HG03175 (cell line): Measurements from ENCODE around the gene RELB.

Experiments used
- ATAC-seq: cut with Tn5 transposase; IDR thresholded peaks from one replicate; pipeline ENCODE4 v1.9.1; 2021; ENCODE audit warnings: mild to moderate bottlenecking, moderate library complexity; ENCODE audit not compliant: unreplicated experiment

RELB gene

GRCh38 chr19:45016388-45017314, 15.4 kb downstream of the RELB start:
- ATAC-seq, result peak; percentile 84

- no peak for ATAC-seq
Measured at GRCh38 chr19:45019187-45019586, 17.9 kb downstream of the RELB start.

DNA sequence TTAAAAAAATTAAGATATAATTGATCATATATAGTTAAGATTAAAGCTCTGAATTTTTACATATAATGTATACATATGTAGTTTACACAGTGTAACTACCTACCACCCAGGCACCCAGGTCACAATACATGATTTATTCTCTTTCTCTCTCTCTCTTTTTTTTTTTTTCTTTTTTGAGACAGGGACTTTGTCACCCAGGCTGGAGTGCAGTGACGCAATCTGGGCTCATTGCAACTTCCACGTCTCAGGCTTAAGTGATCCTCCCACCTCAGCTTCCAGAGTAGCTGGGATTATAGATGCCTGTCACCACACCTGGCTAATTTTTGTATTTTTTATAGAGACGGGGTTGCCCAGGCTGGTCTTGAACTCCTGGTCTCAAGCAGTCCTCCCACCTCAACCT, 18.8 kb downstream of the RELB start:
- ATAC-seq, result no peak

- ATAC-seq, result no peak
Measured at GRCh38 chr19:45021971-45022370, 20.7 kb downstream of the RELB start.

DNA sequence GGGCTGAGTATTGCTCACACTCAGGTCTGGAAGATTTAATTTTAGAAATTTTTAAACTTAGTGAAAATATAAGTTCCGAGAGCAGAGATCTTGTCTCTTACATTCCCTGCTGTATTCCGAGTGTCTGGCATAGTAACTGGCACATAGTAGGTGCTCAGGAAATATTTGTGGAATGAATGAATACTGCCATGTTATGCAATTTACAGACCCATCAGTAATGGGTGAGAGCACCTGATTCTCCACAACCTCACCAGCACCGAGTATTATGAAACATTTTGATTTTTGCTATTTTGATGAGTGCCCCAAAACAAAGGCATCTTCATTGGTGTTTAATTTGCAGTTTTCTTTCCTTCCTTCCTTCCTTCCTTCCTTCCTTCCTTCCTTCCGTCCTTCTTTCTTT, 21.8 kb downstream of the RELB start:
- ATAC-seq, result no peak

DNA sequence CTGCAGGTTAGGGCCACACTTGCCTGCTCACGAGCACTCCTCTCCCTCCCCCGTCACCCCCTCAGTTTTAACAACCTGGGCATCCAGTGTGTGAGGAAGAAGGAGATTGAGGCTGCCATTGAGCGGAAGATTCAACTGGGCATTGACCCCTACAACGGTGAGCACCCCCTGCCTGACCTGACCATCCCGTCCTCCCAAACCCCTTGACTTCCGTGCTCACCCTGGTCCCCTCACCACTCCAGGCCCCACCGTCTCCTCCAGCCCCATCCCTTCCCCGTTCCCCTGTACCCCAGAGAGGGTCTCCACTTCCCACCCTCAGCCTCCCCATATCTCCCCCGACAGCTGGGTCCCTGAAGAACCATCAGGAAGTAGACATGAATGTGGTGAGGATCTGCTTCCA, 24.0 kb downstream of the RELB start:
- ATAC-seq, result no peak

- no peak for ATAC-seq
Measured at GRCh38 chr19:45027371-45027770, 26.1 kb downstream of the RELB start.

DNA sequence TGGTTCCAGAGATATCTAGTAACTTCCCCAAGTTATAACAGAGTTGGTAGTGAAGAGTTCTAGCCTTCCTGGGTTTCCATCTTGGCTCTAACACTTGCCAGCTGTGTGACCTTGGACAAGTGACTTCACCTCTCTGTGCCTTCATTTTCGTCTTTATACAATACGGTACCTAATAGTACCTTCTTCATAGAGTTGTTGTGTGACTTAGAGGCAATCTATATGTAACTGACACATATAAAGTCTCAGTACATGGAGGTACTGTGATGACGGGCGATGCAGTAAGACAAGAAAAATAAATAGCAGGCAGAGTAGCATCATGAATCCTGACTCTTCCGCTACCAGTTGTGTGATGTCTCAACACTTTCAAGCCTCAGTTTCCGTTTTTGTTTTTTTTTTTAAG, 29.6 kb downstream of the RELB start:
- ATAC-seq, result no peak

DNA sequence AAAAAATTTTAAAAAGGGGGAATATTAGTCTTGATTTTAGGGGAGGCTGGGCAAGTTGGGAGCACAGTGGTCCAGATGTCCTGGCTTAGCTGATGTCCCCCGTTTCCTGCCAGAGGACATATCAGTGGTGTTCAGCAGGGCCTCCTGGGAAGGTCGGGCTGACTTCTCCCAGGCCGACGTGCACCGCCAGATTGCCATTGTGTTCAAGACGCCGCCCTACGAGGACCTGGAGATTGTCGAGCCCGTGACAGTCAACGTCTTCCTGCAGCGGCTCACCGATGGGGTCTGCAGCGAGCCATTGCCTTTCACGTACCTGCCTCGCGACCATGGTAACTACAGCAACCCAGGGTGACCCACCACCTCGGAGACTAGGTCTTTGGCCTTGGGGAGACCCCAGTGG, 31.2 kb downstream of the RELB start:
- no peak for ATAC-seq

GRCh38 chr19:45035755-45036154, 34.5 kb downstream of the RELB start:
- no peak for ATAC-seq

DNA sequence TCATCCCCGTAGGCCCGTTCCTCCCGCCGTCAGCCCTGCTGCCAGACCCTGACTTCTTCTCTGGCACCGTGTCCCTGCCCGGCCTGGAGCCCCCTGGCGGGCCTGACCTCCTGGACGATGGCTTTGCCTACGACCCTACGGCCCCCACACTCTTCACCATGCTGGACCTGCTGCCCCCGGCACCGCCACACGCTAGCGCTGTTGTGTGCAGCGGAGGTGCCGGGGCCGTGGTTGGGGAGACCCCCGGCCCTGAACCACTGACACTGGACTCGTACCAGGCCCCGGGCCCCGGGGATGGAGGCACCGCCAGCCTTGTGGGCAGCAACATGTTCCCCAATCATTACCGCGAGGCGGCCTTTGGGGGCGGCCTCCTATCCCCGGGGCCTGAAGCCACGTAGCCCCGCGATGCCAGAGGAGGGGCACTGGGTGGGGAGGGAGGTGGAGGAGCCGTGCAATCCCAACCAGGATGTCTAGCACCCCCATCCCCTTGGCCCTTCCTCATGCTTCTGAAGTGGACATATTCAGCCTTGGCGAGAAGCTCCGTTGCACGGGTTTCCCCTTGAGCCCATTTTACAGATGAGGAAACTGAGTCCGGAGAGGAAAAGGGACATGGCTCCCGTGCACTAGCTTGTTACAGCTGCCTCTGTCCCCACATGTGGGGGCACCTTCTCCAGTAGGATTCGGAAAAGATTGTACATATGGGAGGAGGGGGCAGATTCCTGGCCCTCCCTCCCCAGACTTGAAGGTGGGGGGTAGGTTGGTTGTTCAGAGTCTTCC, 36.3 kb downstream of the RELB start:
- ATAC-seq, result no peak

DNA sequence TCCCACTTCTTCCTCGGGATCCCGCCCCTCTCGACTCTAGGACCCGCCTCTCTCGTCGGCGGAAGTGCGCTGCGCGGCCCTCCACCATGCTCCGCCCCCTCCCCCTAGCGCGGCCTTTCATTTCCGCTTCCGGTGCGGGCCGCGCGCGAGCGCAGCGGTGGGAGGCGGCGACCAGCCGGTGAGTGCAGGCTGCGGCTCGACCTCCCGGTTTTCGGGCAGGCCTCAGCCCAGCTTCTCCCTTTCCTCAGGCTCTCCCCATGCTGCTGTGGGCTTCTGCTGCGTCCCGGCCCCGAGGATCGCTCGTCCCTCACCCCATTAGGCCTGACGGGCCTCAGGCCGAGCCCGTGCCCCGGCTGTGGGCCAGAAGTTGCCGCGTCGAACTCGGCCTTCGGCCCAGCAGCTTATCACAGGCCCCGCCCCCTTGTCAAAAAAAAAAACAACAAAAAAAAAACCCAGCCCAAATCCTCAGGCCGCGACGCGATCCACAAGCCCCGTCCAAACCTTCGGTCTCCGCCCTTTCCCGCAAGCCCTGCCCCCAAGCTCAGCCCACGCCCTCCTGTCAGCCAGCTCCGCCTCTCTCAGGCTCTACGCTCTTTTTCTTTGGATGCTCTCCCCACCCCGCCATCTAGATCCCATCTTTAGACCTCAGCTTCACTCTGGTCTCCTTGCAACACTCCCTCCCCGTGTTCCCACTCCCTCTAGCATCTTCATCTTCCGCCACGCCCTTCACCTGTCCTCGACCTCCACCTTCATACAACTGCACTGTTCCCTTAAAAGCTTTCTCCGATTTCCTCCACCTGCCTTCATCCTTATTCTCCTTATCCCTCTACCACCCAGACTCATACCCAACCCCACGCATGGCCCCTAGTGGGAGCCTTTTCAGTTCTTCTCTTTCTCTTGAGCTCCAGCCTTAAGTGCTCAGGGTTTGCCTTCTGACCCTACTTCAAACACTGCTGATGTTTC, 37.9 kb downstream of the RELB start, which contains the start of gene CLASRP:
TSS of gene CLASRP (plus strand) at position 115 of the 963 bp plus-strand sequence. CDS start 1,168 bp downstream, outside the sequence.
- ATAC-seq, result peak; percentile 82

DNA sequence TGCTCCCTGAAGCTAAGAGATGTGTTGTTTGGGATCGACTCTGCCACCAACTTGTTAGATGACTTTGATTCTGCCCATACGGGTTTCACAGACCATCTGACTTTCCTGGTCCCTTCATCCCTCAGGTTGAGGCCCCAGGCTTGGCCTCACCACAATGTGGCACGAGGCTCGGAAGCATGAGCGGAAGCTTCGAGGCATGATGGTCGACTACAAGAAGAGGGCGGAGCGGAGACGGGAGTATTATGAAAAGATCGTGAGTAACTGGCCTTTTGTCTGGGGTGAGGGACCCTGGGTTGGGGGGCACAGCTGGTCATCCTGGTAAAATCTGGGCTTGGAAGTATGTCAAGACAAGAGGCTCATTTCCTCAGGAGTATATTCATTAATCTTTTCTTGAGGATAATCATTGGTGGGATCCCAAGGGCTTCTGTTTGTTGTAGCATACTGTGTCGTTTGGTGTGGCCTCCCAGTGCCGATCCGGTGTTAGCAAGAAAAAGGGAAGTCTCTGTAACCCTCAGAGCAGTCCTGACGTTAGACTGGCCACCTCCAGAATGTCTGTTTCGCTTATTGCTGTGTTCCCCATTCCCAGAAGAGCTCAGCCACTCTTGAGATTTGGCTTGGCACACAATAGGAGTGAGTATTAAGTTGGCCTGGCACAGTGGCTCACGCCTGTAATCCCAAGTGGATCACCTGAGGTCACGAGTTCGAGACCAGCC, 39.0 kb downstream of the RELB start:
- ATAC-seq, result no peak

DNA sequence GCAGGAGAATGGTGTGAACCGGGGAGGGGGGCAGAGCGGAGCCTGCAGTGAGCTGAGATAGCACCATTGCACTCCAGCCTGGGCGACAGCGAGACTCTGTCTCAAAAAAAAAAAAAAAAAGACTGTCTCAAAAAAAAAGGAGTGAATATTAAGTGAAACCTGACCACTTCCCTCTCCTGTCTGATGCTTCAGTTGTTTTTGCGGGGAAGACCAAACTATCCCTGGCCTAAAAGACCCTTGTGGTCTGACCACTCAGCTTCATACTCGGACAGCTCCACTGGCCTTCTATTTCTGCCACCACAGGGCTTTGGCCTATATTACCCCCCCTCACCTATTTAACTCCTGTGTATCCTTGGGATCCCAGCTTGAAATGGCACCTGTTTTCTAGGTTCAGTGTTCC, 39.9 kb downstream of the RELB start:
- ATAC-seq, result no peak

- ATAC-seq, result no peak
Measured at GRCh38 chr19:45045671-45046353, 44.5 kb downstream of the RELB start.

GRCh38 chr19:45046355-45046754, 45.1 kb downstream of the RELB start:
- no peak for ATAC-seq

GRCh38 chr19:45047188-45047797, 46.0 kb downstream of the RELB start:
- ATAC-seq, result no peak

DNA sequence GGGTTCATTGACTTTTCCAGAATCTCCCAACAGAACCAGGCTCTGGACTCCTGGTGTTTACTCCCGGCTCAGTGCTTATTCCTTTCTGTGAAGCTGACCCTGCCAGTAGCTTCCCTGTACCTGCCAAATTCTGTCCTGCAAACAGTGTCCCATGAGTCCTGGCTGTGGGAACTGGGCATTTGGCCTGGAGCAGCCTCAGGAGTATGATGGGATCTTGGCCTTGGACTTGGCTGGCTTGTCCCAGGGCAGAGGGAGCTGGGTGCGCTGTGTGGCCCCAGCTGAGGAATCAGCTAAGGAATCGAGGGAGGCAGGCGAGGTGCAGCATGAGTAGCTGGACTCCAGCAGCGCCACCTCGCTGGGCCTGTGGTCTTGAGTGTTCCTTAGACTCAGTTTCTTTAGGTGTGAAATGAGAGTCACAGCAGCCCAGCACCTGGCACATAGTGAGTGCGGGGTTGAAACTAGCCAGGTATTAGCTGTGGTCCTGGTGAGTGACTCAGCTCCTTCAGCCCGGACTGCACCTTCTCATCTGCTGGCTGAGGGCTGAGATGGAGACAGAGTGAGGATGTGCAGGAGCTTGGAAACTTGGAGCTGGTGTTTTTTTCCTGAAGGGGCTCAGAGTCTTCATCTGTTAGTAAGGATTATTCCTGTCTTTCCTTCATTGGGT, 47.9 kb downstream of the RELB start:
- ATAC-seq, result no peak

- no peak for ATAC-seq
Measured at GRCh38 chr19:45050036-45050435, 48.8 kb downstream of the RELB start.
